Subcutaneous adipose tissue (tissue), 4 donors: ENCODE results near the gene PCBP4. TPM values are rescaled to one million over a fixed set of nuclear protein-coding genes. Genes with fewer than 3 reads are reported as not detected.

Experiments
- total RNA-seq, 4 donors: library from RNA; depleted of rRNA; stranded (reverse); fragments of >200 nt; gene quantifications; one replicate each; pipeline ENCODE4 v1.1.0, GENCODE V29; 2016
- TF ChIP-seq, protein P1 (sequence below): fragments of 450-650 bp; IDR thresholded peaks from one replicate; pipeline ENCODE4 v1.5.1; 2016; ENCODE audit warnings: low read depth, mild to moderate bottlenecking, control low read depth, antibody characterized with exemption, moderate library complexity

Gene PCBP4
- total RNA-seq, 4 donors from 2014 or later: 10.8 to 39.9 (median 19.0) TPM

DNA sequence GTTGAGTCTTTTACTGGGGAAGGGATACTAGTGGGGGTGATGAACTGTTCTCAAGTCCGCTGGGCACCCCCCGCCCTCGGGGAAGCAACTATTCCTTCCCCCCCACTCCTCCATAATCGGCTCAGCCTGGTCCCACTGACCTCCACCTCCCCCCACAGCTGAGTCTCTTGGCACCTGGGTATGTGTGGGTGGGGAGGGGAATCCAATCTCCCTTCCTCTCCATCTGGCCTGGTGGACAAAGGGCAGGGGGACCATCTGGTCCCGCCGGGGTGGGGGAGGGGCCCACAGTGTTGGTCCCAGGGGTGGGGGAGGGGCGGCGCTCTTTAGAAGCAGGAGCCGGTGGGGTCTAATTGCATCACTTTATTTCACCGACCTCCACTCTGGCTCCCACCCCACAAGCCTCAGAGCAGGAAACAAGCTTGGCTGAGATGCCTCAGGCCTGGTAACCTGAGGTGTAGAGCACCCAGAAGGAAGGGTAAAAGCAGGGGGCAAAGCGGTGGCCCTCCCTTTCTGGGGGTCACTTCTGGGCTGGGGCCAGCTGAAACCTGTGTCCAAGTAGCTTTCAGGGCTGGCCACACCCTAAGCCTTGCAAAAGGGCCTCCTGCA is 1.0 kb upstream of the PCBP4 start:
- TF ChIP-seq, protein P1, sequence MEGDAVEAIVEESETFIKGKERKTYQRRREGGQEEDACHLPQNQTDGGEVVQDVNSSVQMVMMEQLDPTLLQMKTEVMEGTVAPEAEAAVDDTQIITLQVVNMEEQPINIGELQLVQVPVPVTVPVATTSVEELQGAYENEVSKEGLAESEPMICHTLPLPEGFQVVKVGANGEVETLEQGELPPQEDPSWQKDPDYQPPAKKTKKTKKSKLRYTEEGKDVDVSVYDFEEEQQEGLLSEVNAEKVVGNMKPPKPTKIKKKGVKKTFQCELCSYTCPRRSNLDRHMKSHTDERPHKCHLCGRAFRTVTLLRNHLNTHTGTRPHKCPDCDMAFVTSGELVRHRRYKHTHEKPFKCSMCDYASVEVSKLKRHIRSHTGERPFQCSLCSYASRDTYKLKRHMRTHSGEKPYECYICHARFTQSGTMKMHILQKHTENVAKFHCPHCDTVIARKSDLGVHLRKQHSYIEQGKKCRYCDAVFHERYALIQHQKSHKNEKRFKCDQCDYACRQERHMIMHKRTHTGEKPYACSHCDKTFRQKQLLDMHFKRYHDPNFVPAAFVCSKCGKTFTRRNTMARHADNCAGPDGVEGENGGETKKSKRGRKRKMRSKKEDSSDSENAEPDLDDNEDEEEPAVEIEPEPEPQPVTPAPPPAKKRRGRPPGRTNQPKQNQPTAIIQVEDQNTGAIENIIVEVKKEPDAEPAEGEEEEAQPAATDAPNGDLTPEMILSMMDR: no peak

- TF ChIP-seq, protein P1: no peak
Observed at GRCh38 chr3:51966922-51967383, 301 bp downstream of the PCBP4 start.

- TF ChIP-seq, protein P1: no peak
Observed at GRCh38 chr3:51966486-51966885, 768 bp downstream of the PCBP4 start.

DNA sequence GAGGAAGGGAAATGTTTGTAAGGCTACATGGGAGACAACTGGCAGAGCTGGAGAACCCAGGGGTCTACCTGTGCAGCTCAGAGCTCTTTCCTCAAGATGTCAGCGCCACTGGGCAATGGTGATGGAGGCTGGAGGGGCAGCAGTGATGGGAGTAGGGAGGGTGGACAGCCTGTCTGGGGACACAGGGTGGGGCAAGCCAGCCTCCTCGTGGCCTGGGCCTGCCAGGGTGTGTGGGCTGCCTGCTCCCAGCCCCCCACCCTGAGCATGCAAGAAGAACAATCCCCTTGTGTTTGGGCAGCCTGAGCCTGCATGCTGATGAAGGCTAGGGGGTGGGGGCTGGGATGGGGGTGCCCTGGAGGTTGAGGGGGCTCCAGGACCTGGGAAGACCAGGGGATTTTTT is 1.2 kb downstream of the PCBP4 start:
- TF ChIP-seq, protein P1: no peak

DNA sequence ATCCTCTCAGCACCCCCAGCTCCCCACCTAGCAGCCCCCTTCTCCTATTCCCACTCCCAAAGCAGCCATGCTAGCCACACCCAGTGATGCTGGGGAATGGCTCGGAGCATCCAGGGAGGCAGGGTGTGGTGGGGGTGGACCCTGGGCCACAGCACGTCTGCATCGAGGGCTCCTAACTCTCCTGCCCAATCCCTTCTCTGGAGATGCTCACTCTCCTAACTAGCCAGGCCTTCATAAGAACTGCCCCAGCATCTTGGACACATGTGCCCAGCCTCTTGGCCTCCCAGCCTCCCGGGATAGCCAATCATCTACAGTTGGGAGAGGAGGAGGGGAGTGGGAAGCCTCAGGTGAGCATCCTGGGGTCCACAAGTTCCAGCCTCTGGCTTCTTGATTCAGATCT is 2.7 kb downstream of the PCBP4 start:
- TF ChIP-seq, protein P1: no peak

DNA sequence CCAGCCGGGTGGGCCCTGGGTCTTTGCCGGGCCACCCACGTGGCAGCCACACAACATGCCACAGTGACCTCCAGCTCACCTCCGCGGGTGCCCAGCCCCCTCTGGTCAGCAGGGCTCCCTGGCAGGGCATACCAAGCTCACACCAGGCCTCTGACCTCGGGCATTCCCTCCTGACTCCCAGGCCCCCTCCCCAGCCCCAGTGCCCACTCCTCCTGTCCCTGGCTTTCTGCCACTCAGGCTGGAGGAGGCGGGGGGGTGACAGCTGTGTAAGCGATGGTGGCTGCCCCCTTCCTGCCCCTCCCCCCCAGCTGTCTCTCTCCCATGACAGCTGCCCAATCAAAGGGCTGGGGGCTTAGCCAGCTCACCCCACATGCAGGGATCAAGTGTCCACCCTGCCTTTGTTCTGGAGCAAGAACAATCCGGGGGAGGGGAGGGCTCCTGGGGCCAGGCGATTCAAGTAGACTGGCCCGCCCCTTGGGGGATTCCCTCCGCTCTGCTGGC is 3.3 kb downstream of the PCBP4 start:
- TF ChIP-seq, protein P1: no peak

GRCh38 chr3:51962854-51963530 is 4.3 kb downstream of the PCBP4 start:
- TF ChIP-seq, protein P1: no peak
